D341Med (cell line): ENCODE results near the gene LAMB4.

Experiments used
- DNase-seq: peaks from one replicate; pipeline ENCODE4 v3.0.0; 2012; ENCODE audit warnings: low spot score

Gene LAMB4

DNA sequence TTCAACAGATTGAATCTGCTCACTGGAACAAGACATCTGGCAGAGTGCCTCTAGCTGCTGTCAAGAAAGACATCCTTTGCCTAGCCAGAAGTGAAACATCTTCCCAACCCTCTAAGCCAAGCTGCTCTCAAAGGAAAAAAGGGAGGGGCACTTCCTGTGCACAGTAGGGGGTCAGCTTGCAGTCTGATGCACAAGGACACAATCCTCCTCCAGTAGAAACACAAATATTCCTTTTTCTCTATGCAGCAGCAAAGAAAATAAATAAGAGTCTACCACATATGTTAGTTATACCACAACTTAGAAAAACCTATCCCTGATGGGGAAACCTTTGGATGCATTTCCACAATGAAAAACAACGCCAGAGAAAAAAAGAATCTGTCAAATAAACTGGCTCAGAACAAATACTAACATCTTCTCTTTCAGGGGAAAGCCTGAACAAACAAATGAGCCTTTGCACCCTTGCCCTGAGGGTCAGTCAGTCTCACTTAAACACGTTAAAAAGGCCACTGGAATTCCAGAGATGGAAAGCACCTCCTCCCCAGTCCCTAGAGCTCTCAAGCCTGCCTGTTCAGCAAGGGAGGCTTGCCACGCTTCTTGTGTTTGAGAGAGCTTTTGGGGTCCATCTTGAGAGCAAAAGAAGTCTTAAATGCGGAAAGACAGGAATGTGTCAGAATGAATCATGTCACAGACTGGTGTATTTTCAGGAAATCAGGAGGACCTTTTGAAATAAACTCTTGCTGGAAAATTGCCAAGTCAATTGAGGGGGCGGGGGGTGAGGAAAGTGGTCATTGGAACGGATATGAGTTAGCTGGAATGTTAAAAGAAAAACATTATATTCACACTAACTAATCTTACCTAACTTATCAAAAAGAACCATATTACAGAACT lies 134.7 kb downstream of the LAMB4 start:
- DNase-seq = no peak

DNA sequence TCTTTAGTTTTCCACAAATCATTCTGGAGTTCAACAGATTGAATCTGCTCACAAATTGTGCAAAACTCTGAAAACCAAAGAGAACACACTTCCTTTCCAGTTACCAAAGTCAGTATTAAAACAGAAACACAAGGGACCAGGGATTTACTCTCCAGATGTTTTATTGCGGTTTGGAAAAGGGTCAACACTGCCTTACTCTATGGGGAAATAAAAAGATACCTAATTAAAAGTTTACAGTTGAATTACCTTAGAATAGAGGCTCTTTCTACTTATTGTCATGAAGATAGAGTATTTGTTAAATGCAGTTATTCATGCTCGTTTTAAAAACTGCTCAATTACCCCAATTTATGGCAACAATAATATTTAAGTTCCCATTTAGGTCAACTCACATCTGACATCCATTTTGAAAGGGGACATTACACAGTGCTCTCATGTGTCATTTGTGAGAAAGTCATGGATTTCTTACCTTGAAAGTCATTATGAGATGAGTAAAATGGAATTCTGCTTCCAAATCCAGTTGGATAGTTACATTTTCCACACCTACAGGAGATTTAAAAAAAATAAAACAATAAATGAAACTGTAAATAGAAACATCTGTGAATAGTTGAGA lies 135.6 kb downstream of the LAMB4 start:
- DNase-seq = no peak

DNA sequence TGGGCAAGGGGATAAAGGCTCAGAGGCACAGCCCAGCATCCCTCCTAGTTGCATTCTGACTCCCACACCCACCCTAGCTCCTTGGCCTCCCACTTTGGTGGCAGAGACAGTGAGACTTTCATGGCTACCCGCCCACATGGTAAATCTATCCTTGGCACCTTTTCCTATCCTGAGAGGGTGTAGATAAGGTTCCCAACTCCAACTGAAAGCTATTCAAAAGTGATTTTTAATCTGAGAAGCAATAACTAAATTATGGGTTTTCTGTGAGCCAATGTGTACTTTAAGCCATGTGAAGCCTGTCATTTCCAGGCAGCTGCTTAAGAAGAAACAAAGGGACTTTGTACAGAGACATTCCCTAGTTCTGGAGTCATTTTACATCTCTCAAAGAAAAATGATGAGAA lies 136.3 kb downstream of the LAMB4 start:
- DNase-seq = no peak

DNA sequence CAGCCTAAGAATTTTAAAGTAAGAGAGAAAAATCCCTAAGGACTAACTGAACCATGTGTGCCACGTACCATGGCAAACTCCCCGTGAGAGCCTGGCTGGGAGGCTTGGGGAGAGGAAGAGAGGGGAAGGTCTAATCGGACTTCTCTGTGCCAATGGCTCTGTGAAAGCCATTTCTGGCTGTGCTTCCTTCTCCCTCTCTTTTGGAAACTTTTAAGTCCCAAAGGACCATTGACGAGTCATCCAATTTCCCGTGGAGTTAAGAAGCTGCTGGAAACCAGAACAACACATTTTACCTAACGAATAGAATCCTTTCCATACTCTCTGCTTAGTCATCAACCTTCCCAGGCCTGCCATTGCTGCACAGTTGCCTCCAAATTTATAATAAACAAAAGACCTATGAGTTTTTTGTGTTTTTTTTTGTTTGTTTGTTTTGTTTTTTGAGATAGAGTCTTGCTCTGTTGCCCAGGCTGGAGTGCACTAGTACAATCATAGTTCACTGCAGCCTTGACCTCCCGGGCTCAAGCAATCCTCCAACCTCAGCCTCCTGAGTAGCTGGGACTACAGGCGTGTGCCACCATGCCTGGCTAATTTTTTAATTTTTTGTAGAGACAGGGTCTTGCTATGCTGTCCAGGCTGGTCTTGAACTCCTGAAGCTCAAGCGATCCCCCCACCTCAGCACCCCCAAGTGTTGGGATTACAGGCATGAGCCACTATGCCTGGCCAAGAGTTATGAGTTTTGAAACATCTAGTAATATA lies 140.4 kb downstream of the LAMB4 start:
- DNase-seq = no peak

DNA sequence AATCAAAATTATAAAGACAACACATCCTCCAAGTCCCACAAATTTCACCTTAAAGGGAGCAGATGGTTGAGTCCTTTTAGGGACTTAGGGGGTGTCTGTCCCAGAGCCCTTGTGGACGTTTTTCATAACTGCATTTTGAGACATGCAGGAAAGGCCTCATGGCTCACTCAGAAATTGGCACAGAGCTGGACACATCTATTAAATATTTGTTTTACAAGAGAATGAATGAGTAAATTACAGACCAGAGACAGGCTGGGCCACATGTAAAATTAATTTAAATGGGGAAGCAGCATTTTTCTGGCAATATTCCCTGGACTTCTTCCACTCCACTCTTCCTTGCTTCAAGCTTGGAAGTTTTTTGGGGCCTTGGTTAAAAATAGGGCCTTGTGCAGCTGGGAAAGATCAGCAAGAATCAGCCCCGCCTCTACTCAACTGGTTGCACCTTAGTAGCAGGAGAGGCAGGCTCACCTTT lies 147.2 kb downstream of the LAMB4 start:
- no peak for DNase-seq

DNA sequence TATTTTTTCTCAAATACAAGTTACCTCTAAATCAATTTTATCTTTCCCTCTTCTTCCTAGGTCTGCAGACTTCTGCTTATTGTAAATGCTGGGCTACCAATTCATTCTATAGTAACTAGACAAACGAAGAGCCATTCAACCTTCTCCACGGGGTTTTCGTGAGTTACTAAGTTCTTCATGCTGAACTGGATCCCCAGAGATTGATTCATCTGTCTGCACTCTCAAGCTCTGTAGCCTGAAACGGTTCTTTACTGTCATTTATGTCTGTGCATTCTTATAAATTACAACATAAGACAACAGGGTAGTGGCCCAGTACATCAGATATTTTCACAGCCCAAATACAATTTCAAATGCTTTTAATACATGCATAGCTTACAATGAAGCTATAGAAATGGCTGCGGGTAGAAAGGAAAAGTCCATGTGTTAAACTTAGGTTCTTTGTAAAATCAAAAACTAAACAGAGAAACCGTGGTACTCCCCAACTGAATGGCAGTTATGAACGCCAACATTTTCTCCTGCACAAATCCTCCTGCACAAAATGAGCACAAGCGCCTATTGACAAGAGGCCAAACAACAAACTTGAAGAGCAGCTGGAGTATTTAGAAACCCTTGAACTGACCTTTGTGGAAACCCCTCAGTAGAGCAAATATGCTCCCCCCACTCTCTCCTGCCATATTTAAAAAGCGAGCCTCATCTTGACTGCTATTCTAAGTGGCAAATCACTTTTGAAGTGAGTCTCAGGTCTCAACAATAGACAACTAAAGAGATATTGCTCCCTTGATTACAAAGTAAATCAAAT lies 147.9 kb downstream of the LAMB4 start:
- DNase-seq = no peak

DNA sequence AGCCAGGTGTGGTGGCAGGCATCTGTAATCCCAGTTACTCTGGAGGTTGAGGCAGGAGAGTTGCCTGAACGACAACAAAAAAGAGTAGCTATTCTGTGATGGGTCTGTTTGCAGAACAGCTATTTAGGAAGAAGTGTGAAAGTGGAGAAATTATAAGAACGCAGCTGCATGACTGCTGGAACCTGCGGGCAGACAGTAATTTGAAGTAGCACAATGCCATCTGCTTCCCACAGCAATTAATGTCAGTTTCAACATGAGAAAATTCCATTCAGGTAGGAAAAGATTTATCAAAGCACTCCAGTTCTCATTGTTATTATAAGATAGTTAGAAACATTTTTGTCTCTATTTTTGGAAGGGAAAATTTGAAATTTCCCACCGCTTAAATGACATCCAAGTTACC lies 148.7 kb downstream of the LAMB4 start:
- no peak for DNase-seq

DNA sequence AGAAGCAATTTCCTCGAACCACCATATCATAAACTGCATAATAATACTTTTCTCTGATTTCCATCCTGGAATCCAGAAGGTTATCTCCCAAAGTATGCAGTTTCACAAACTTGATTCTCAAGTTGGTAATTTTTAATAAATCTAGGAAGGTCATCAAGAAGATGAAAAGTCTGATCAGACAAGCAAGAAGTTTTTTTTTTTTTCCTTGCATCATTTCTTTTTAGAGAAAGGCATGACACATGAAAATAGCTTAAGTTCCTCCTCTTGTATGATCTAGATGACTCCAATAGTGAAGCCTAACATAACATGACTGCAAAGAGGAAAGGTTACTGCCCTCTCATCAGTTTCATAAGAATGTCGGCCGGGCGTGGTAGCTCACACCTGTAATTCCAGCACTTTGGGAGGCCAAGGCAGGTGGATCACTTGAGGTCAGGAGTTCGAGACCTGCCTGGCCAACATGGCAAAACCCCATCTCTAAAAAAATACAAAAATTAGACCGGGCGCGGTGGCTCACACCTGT lies 149.4 kb downstream of the LAMB4 start:
- DNase-seq = no peak

DNA sequence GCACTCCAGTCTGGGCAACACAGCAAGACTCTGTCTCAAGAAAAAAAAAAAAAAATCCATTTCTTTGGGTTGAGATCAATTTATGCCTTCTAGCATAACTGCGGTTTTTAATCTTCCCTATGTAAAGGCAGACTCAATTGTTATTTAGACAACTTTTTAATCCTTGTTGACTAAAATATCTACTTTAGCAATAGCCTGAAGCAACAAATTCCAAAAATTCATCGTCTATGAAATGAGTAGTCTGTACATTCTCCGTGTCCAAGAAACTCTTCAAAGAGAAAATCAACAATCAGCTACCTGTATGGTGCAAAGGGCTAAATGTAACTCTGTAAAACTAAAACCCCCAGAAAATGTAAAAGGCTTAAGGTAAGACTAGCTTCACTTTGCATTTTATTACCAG lies 150.0 kb downstream of the LAMB4 start:
- no peak for DNase-seq

DNA sequence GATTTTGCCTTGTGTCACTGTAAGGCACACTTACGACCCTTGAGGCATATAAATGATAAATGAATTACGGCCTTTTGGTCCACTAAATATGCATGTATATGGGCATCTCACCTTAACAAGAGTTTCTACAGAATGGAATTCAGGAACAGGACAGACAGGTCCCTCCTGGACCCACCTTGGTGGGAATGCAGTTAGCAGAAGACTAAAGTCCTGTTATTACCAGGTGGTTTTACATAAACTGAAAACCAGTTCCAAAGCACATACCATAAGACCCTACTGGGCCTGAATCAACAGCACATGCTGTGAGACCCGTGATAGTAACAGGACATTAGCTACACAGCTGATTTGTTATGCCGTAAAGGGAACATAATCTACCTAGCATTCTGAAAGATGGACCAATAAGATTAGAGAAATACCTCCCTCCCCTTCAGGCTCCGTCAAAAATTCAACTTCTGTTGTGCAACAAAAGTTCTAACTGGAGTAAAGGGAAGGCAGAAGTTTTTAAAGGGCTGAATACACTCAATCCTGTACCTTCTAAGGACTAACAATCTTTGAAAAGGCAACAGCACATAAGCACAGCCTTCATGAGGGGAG lies 151.2 kb downstream of the LAMB4 start:
- no peak for DNase-seq

DNA sequence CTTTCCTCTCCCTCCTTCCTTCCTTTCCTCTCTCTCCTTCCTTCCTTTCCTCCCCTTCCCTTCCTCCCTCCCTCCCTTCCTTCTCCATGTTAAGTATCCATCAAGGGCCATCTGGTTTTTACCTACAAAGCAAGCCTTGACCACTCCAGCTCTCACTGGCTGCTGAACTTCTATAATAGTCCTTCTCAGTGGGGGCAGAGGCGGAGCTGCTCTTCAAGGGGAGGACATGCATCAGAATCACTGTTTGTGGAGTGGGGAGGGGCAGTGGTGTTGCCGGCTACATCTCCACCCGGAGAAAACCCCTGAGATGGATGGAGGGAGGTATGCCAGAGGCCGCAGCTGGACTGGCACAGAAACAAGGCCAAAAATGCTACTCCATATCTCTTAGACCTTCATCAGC lies 153.1 kb downstream of the LAMB4 start:
- DNase-seq = no peak

DNA sequence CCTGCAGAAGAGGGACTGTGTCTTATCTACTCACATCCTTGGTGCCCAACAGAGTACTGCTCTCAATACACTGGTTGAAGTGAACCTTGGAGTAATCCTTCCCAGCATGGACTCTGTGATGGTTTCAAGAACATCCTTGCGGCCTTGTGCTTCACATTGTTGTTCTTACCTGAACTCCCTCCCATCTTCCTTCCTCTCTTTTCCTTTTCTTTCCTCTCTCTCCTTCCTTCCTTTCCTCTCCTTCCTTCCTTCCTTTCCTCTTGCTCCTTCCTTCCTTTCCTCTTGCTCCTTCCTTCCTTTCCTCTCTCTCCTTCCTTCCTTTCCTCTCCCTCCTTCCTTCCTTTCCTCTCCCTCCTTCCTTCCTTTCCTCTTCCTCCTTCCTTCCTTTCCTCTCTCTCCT lies 153.5 kb downstream of the LAMB4 start:
- DNase-seq = no peak

DNA sequence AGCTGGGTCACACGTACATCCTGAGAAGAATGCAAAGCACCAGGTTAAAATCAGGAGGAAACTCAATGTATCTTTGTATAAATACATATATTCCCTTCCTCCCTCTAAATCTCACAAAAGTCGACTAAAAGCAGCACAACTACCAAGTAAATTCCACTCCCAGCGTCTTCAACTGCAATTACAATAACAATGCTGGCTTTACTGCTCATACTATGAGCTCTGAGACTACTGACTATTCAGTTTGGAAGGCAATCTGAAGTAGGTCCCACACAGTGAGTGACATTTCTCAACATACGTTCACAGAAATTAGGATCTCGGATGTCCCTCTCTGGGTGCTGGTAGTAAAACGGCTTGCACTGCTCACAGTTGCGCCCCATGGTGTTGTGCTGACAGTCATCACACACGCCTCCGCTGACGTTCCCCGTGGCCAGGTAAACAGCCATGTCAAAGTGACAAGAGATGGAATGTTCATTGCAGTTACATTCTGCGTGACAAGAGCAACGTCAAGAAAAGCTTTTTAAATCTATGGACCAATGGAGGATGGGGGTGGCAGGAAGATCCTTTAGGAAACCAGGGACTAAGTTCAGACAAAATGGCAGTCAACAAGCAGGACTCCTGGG lies 154.7 kb downstream of the LAMB4 start:
- DNase-seq = no peak

DNA sequence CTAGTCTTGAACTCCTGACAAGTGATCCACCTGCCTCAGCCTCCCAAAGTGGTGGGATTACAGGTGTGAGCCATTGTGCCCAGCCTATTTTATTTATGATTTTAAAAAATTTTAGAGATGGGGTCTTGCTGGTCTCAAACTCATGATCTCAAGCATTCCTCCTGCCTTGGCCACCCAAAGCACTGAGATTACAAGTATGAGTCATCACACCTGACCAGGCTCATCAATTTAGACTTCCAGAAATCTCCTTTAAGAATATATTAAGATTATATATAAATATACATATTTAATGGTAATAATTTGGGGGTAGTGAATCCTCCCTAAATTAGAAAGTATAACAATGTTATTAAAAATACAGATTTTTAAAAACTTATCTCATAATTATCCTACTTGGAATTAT lies 156.3 kb downstream of the LAMB4 start:
- no peak for DNase-seq
